Right atrium auricular region (tissue), 2 donors: Measurements from ENCODE around the gene HOXD13. TPM values are rescaled to one million over a fixed set of nuclear protein-coding genes. Genes with fewer than 3 reads are reported as not detected.

Experiments used
- DNase-seq: peaks from one replicate; pipeline ENCODE4 v3.0.0-alpha.2; 2019; ENCODE audit warnings: low spot score
- H3K27ac ChIP-seq, 2 donors: fragments of 200-600 bp; sonication (generic); 1 replicate in 1 of 2; 2 replicates in 1 of 2; pipeline ENCODE4 v1.5.1; 2016 to 2019
- H3K27me3 ChIP-seq, 2 donors: fragments of 200-600 bp; sonication (generic); one replicate each; pipeline versions ENCODE4 v1.5.1 to v1.6.0; 2017 to 2019
- H3K36me3 ChIP-seq: fragments of 200-600 bp; sonication (generic); one replicate; pipeline ENCODE4 v1.5.1; 2016
- H3K4me1 ChIP-seq, 2 donors: fragments of 200-600 bp; sonication (generic); one replicate each; pipeline versions ENCODE4 v1.5.1 to v1.6.0; 2017 to 2019
- H3K4me3 ChIP-seq, 2 donors: fragments of 200-600 bp; sonication (generic); 1 replicate in 1 of 2; 2 replicates in 1 of 2; pipeline ENCODE4 v1.5.1; 2017 to 2019; ENCODE audit warnings: mild to moderate bottlenecking in 1 of 2, moderate library complexity in 1 of 2
- H3K9me3 ChIP-seq, 2 donors: fragments of 200-600 bp; sonication (generic); one replicate each; pipeline ENCODE4 v1.5.1; 2019
- CTCF ChIP-seq, 2 donors: fragments of 200-600 bp; sonication (generic); IDR thresholded peaks; one replicate each; pipeline ENCODE4 v1.5.1; 2019; ENCODE audit warnings: antibody characterized with exemption in 2 of 2
- total RNA-seq, 2 donors: library from RNA; depleted of rRNA; stranded (reverse); fragments of >200 nt; gene quantifications; one replicate each; pipeline ENCODE4 v1.1.0, GENCODE V29; 2016

HOXD13 gene
- total RNA-seq, 2 donors from 2014 or later: not detected

- no peak overlapping the region for H3K4me3 ChIP-seq
- DNase-seq: no peak
- no peaks in the 10 kb centered on the region for H3K36me3 ChIP-seq
- H3K27ac ChIP-seq: no peak overlapping the region
- H3K9me3 ChIP-seq: no peaks in the 10 kb centered on the region
- TF ChIP-seq CTCF (IDR thresholded peaks at IDR 0.05): no peak
- peaks cover 59 to 85% of the 10 kb centered on the region in 2 donors for H3K27me3 ChIP-seq
- H3K4me1 ChIP-seq: peaks cover 0 to 24% of the 10 kb centered on the region in 2 donors
These were observed 927 bp upstream of the HOXD13 start for GRCh38 chr2:176091329-176092258.

GRCh38 chr2:176093145-176093897 lies 800 bp downstream of the HOXD13 start:
- H3K27ac ChIP-seq: no peak overlapping the region
- TF ChIP-seq CTCF (IDR thresholded peaks at IDR 0.05): no peak
- DNase-seq: no peak
- H3K9me3 ChIP-seq: no peaks in the 10 kb centered on the region
- H3K4me3 ChIP-seq: peak overlapping the region in 1 of 2 donors; percentile 33
- H3K27me3 ChIP-seq: peaks cover 73 to 85% of the 10 kb centered on the region in 2 donors
- H3K4me1 ChIP-seq: peaks cover 0 to 33% of the 10 kb centered on the region in 2 donors
- no peaks in the 10 kb centered on the region for H3K36me3 ChIP-seq

GRCh38 chr2:176093898-176094249 lies 1.4 kb downstream of the HOXD13 start:
- H3K4me1 ChIP-seq: peaks cover 0 to 35% of the 10 kb centered on the region in 2 donors
- no peaks in the 10 kb centered on the region for H3K9me3 ChIP-seq
- H3K27ac ChIP-seq: no peak overlapping the region
- no peak for TF ChIP-seq CTCF (IDR thresholded peaks at IDR 0.05)
- H3K4me3 ChIP-seq: no peak overlapping the region
- no peak for DNase-seq
- peaks cover 77 to 88% of the 10 kb centered on the region in 2 donors for H3K27me3 ChIP-seq
- no peaks in the 10 kb centered on the region for H3K36me3 ChIP-seq

- no peaks in the 10 kb centered on the region for H3K36me3 ChIP-seq
- peaks cover 82 to 87% of the 10 kb centered on the region in 2 donors for H3K27me3 ChIP-seq
- no peaks in the 10 kb centered on the region for H3K9me3 ChIP-seq
- H3K4me3 ChIP-seq: no peak overlapping the region
- H3K4me1 ChIP-seq: peaks cover 0 to 37% of the 10 kb centered on the region in 2 donors
- TF ChIP-seq CTCF (IDR thresholded peaks at IDR 0.05): no peak
- DNase-seq: no peak
- H3K27ac ChIP-seq: no peak overlapping the region
These were observed 1.8 kb downstream of the HOXD13 start for GRCh38 chr2:176094349-176094748.

GRCh38 chr2:176095421-176095820 lies 2.9 kb downstream of the HOXD13 start:
- peaks cover 78 to 90% of the 10 kb centered on the region in 2 donors for H3K27me3 ChIP-seq
- no peak for DNase-seq

More at GRCh38 chr2:176095421-176095820, 2.9 kb downstream of the HOXD13 start:
- no peak overlapping the region for H3K4me3 ChIP-seq
- H3K27ac ChIP-seq: no peak overlapping the region
- peaks cover 0 to 46% of the 10 kb centered on the region in 2 donors for H3K4me1 ChIP-seq
- H3K9me3 ChIP-seq: no peaks in the 10 kb centered on the region
- no peak for TF ChIP-seq CTCF (IDR thresholded peaks at IDR 0.05)
- H3K36me3 ChIP-seq: no peaks in the 10 kb centered on the region
